Esophagus squamous epithelium (tissue), 5 donors: ENCODE data around the gene NFIB. TPM values are rescaled to one million over a fixed set of nuclear protein-coding genes. Genes with fewer than 3 reads are reported as not detected.

Experiments used
- DNase-seq: peaks from one replicate; lab custom pipeline; 2025; lab: John Stamatoyannopoulos, UW
- H3K27ac ChIP-seq, 4 donors: fragments of 200-600 bp; sonication (generic); one replicate each; pipeline ENCODE4 v1.5.1; 2016 to 2019; ENCODE audit warnings: mild to moderate bottlenecking in 1 of 4
- H3K27me3 ChIP-seq, 4 donors: fragments of 200-600 bp; sonication (generic); 1 replicate in 3 of 4; 2 replicates in 1 of 4; pipeline versions ENCODE4 v1.5.1 to v1.6.0; 2017 to 2021; ENCODE audit warnings: antibody characterized with exemption in 1 of 4
- H3K36me3 ChIP-seq, 3 donors: fragments of 200-600 bp; sonication (generic); one replicate each; pipeline ENCODE4 v1.5.1; 2016 to 2019
- H3K4me1 ChIP-seq, 3 donors: fragments of 200-600 bp; sonication (generic); one replicate each; pipeline ENCODE4 v1.5.1; 2017 to 2019
- H3K4me3 ChIP-seq, 4 donors: fragments of 200-600 bp; sonication (generic); 1 replicate in 3 of 4; 2 replicates in 1 of 4; pipeline ENCODE4 v1.5.1; 2016 to 2019; ENCODE audit warnings: mild to moderate bottlenecking in 2 of 4, moderate library complexity in 1 of 4
- H3K9me3 ChIP-seq, 3 donors: fragments of 200-600 bp; sonication (generic); one replicate each; pipeline ENCODE4 v1.5.1; 2016 to 2019
- POLR2A ChIP-seq, 4 donors: fragments of 450-650 bp; IDR thresholded peaks; one replicate each; pipeline ENCODE4 v1.6.1; 2017; ENCODE audit warnings: antibody characterized with exemption in 4 of 4, mild to moderate bottlenecking in 4 of 4, moderate library complexity in 3 of 4
- WGBS, 2 donors: methylation state at CpG; one replicate each; pipeline ENCODE4 v1.1.5; 2018; 5-methylcytosine and 5-hydroxymethylcytosine counted together
- intact Hi-C: fragments of 100-400 bp; cut with DNase I; formaldehyde crosslinking; loops from one replicate; pipeline ENCODE4 v1.15.0; 2022
- total RNA-seq, 4 donors: library from RNA; depleted of rRNA; stranded (reverse); fragments of >200 nt; gene quantifications; one replicate each; pipeline ENCODE4 v1.1.0, GENCODE V29; 2016
- TF ChIP-seq, protein P1 (sequence below), 6 experiments: fragments of 450-650 bp in 4 of 6; fragments of 200-600 bp in 2 of 6; sonication (generic) in 2 of 6; IDR thresholded peaks; one replicate each; pipeline ENCODE4 v1.5.1; 2016 to 2019; ENCODE audit warnings: antibody characterized with exemption in 6 of 6, mild to moderate bottlenecking in 4 of 6, moderate library complexity in 4 of 6
- donor health status: DM: yes; HTN: yes; CAD: no.

Gene NFIB
- total RNA-seq, 4 donors from 2014 or later = 16.8 to 38.1 (median 23.0) TPM

DNA sequence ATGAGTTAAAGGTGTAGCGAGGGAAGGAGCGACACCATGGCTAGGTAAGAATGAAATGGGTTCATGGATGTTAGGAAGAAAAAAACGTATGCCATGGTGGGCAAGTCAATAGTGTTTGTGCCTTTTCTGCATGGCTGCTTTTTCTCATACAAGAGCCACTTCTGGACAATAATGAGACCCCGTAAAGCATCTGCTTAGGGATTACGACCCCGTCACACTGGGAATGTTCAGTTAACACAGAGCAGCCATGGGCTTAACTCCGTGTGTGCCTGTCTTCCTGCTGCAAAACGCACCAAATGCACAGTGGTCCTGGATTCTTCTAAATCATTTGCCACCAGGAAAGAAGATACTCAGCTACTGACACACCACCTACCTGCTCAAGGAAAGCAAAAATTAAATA, 81.8 kb downstream of the NFIB start:
- 77 to 89% methylated on average over 8 of the region's 8 CpGs for WGBS, 2 donors
- no peak overlapping the region for H3K4me3 ChIP-seq
- no peaks in the 10 kb centered on the region for H3K36me3 ChIP-seq
- TF ChIP-seq, protein P1, sequence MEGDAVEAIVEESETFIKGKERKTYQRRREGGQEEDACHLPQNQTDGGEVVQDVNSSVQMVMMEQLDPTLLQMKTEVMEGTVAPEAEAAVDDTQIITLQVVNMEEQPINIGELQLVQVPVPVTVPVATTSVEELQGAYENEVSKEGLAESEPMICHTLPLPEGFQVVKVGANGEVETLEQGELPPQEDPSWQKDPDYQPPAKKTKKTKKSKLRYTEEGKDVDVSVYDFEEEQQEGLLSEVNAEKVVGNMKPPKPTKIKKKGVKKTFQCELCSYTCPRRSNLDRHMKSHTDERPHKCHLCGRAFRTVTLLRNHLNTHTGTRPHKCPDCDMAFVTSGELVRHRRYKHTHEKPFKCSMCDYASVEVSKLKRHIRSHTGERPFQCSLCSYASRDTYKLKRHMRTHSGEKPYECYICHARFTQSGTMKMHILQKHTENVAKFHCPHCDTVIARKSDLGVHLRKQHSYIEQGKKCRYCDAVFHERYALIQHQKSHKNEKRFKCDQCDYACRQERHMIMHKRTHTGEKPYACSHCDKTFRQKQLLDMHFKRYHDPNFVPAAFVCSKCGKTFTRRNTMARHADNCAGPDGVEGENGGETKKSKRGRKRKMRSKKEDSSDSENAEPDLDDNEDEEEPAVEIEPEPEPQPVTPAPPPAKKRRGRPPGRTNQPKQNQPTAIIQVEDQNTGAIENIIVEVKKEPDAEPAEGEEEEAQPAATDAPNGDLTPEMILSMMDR (IDR thresholded peaks at IDR 0.05) = no peak
- TF ChIP-seq POLR2A (IDR thresholded peaks at IDR 0.05) = no peak
- peaks cover 0 to 24% (median under 1%) of the 10 kb centered on the region in 3 donors for H3K4me1 ChIP-seq
- intact Hi-C loops = no loop called here
- no peak for DNase-seq
- no peaks in the 10 kb centered on the region for H3K27me3 ChIP-seq
- no peaks in the 10 kb centered on the region for H3K9me3 ChIP-seq
- no peak overlapping the region for H3K27ac ChIP-seq

GRCh38 chr9:14231196-14231990, 82.5 kb downstream of the NFIB start:
- intact Hi-C loops = no loop called here
- no peak overlapping the region for H3K27ac ChIP-seq
- H3K9me3 ChIP-seq = no peaks in the 10 kb centered on the region
- H3K4me1 ChIP-seq = peaks cover 0 to 19% (median 0%) of the 10 kb centered on the region in 3 donors
- H3K4me3 ChIP-seq = no peak overlapping the region
- TF ChIP-seq POLR2A (IDR thresholded peaks at IDR 0.05) = no peak
- TF ChIP-seq, protein P1 (IDR thresholded peaks at IDR 0.05) = no peak
- H3K36me3 ChIP-seq = no peaks in the 10 kb centered on the region
- H3K27me3 ChIP-seq = no peaks in the 10 kb centered on the region
- no peak for DNase-seq
- WGBS, 2 donors = 51 to 55% methylated on average over 5 of the region's 5 CpGs

- no peak for DNase-seq
- no peak for TF ChIP-seq POLR2A (IDR thresholded peaks at IDR 0.05)
- TF ChIP-seq, protein P1 (IDR thresholded peaks at IDR 0.05) = no peak
- no peaks in the 10 kb centered on the region for H3K36me3 ChIP-seq
- H3K27me3 ChIP-seq = no peaks in the 10 kb centered on the region
- H3K4me3 ChIP-seq = no peak overlapping the region
- H3K4me1 ChIP-seq = peaks cover 0 to 12% (median 0%) of the 10 kb centered on the region in 3 donors
- 86 to 88% methylated on average over 1 of the region's 1 CpG for WGBS, 2 donors
- intact Hi-C loops = no loop called here
- no peak overlapping the region for H3K27ac ChIP-seq
- no peaks in the 10 kb centered on the region for H3K9me3 ChIP-seq
Observed at GRCh38 chr9:14228602-14229001, 85.3 kb downstream of the NFIB start.

GRCh38 chr9:14226855-14227532, 86.9 kb downstream of the NFIB start:
- H3K9me3 ChIP-seq = no peaks in the 10 kb centered on the region
- intact Hi-C loops = no loop called here
- H3K27me3 ChIP-seq = no peaks in the 10 kb centered on the region
- TF ChIP-seq, protein P1 (IDR thresholded peaks at IDR 0.05) = no peak
- no peak for TF ChIP-seq POLR2A (IDR thresholded peaks at IDR 0.05)
- H3K36me3 ChIP-seq = no peaks in the 10 kb centered on the region
- 87 to 89% methylated on average over 10 to 11 of the region's 11 CpGs for WGBS, 2 donors
- DNase-seq = no peak
- no peak overlapping the region for H3K27ac ChIP-seq
- H3K4me1 ChIP-seq = peaks cover 0 to 9% (median 3%) of the 10 kb centered on the region in 3 donors
- H3K4me3 ChIP-seq = no peak overlapping the region

GRCh38 chr9:14223081-14223480, 90.9 kb downstream of the NFIB start:
- no peak overlapping the region for H3K27ac ChIP-seq
- H3K4me1 ChIP-seq = peaks cover 0 to 31% (median 16%) of the 10 kb centered on the region in 3 donors
- WGBS, 2 donors = 84 to 86% methylated on average over 5 of the region's 5 CpGs
- no peak overlapping the region for H3K4me3 ChIP-seq
- H3K36me3 ChIP-seq = no peaks in the 10 kb centered on the region
- intact Hi-C loops = no loop called here
- H3K27me3 ChIP-seq = no peaks in the 10 kb centered on the region
- TF ChIP-seq, protein P1 (IDR thresholded peaks at IDR 0.05) = no peak
- TF ChIP-seq POLR2A (IDR thresholded peaks at IDR 0.05) = no peak
- no peaks in the 10 kb centered on the region for H3K9me3 ChIP-seq
- DNase-seq = no peak
